ENCODE measurements around the gene FNDC3A.

FNDC3A gene

GRCh38 chr13:49220856-49221589, 245.3 kb downstream of the FNDC3A start:
- no peak for DNase-seq

GRCh38 chr13:49221590-49221965, 245.9 kb downstream of the FNDC3A start:
- DNase-seq = no peak

GRCh38 chr13:49225223-49226042, 249.7 kb downstream of the FNDC3A start:
- no peak for DNase-seq

- no peak for DNase-seq
Measured at GRCh38 chr13:49226613-49227012, 250.9 kb downstream of the FNDC3A start.

- DNase-seq = no peak
Measured at GRCh38 chr13:49234741-49235140, 259.0 kb downstream of the FNDC3A start.

- no peak for DNase-seq
Measured at GRCh38 chr13:49235856-49236431, 260.2 kb downstream of the FNDC3A start.

GRCh38 chr13:49238621-49239020, 262.9 kb downstream of the FNDC3A start:
- DNase-seq = no peak

GRCh38 chr13:49240017-49240416, 264.3 kb downstream of the FNDC3A start:
- DNase-seq = no peak

GRCh38 chr13:49241296-49241695, 265.6 kb downstream of the FNDC3A start:
- no peak for DNase-seq

GRCh38 chr13:49245101-49245500, 269.4 kb downstream of the FNDC3A start:
- no peak for DNase-seq

GRCh38 chr13:49246850-49247642, 271.3 kb downstream of the FNDC3A start:
- DNase-seq = no peak

- peak; percentile 32 for DNase-seq
Measured at GRCh38 chr13:49247643-49248621, 272.2 kb downstream of the FNDC3A start, which contains the start of gene CDADC1. TSS of gene CDADC1 (plus strand) at chr13:49247925. CDS start at chr13:49248038, 113 bp downstream.

- DNase-seq = no peak
Measured at GRCh38 chr13:49248622-49249002, 272.9 kb downstream of the FNDC3A start.

- no peak for DNase-seq
Measured at GRCh38 chr13:49251326-49251725, 275.6 kb downstream of the FNDC3A start.

GRCh38 chr13:49253310-49253709, 277.6 kb downstream of the FNDC3A start:
- DNase-seq = no peak

GRCh38 chr13:49254007-49254406, 278.3 kb downstream of the FNDC3A start:
- DNase-seq = no peak

- no peak for DNase-seq
Measured at GRCh38 chr13:49256841-49257240, 281.1 kb downstream of the FNDC3A start.

- no peak for DNase-seq
Measured at GRCh38 chr13:49258089-49258796, 282.5 kb downstream of the FNDC3A start.

All from cortex of kidney (tissue), 1 donor.